OCI-M2 (cell line): ENCODE measurements around the gene IL1RN.

Source experiments
- DNase-seq: peaks from one replicate; lab custom pipeline; 2025; ENCODE audit not compliant: unreplicated experiment; lab: John Stamatoyannopoulos, UW

IL1RN gene

GRCh38 chr2:113173542-113174375 is 46.4 kb downstream of the IL1RN start, which contains the start of gene PSD4:
PSD4 (plus strand) TSS chr2:113173971; CDS start chr2:113182457, 8,486 bp downstream.
- no peak for DNase-seq

GRCh38 chr2:113174376-113174750 is 47.0 kb downstream of the IL1RN start:
- DNase-seq, result no peak

- DNase-seq, result no peak
These were observed 47.7 kb downstream of the IL1RN start for GRCh38 chr2:113175042-113175628.

GRCh38 chr2:113175736-113176695 is 48.6 kb downstream of the IL1RN start:
- DNase-seq, result no peak

- no peak for DNase-seq
These were observed 49.4 kb downstream of the IL1RN start for GRCh38 chr2:113176696-113177355.

- DNase-seq, result no peak
These were observed 50.8 kb downstream of the IL1RN start for GRCh38 chr2:113178069-113178746.

GRCh38 chr2:113178891-113179290 is 51.5 kb downstream of the IL1RN start:
- DNase-seq, result no peak

GRCh38 chr2:113179446-113180045 is 52.1 kb downstream of the IL1RN start:
- DNase-seq, result no peak

- no peak for DNase-seq
These were observed 52.9 kb downstream of the IL1RN start for GRCh38 chr2:113180131-113180946.

- no peak for DNase-seq
These were observed 54.1 kb downstream of the IL1RN start for GRCh38 chr2:113181258-113182051.

GRCh38 chr2:113182471-113183260 is 55.3 kb downstream of the IL1RN start:
- DNase-seq, result no peak

- no peak for DNase-seq
These were observed 55.9 kb downstream of the IL1RN start for GRCh38 chr2:113183264-113183663.
